Panc1 (cell line): ENCODE data around the gene RABGAP1L. TPM values are rescaled to one million over a fixed set of nuclear protein-coding genes. Genes with fewer than 3 reads are reported as not detected.

Experiments
- ATAC-seq: fragments of 200-7000 bp; cut with Tn5 transposase; 2 replicates; pipeline ENCODE4 v1.9.1; 2020; ENCODE audit warnings: mild to moderate bottlenecking, moderate library complexity
- BruUV-seq: library from RNA; stranded (reverse); fragments of 400-500 nt; replicated peaks from 2 replicates; lab custom pipeline; 2021; lab: Mats Ljungman, UMichigan
- CTCF ChIA-PET: fragments of 300-600 bp; sonication (Branson Sonifier 250); formaldehyde crosslinking; loops from one replicate; lab custom pipeline; 2022; ENCODE audit warnings: antibody characterized with exemption; lab: Charles Lee
- POLR2A ChIA-PET: fragments of 300-600 bp; sonication (Branson Sonifier 250); formaldehyde crosslinking; loops from one replicate; lab custom pipeline; 2022; ENCODE audit warnings: antibody characterized with exemption; lab: Charles Lee
- DNase-seq: peaks from one replicate; pipeline ENCODE4 v3.0.0-alpha.2; 2010; ENCODE audit warnings: low read depth, low spot score
- H3K27ac ChIP-seq: 2 replicates; pipeline ENCODE4 v1.5.1; 2011; ENCODE audit warnings: mild to moderate bottlenecking, low read length, inconsistent platforms
- H3K27me3 ChIP-seq: fragments of 200-500 bp; sonication (Bioruptor generic); 2 replicates; pipeline ENCODE4 v1.6.0; 2014; ENCODE audit warnings: low read length, inconsistent platforms; ENCODE audit not compliant: control insufficient read depth, insufficient read depth
- H3K36me3 ChIP-seq: fragments of 200-500 bp; sonication (Bioruptor generic); 2 replicates; pipeline ENCODE4 v1.5.1; 2014; ENCODE audit warnings: inconsistent platforms, mild to moderate bottlenecking, low read length, moderate library complexity; ENCODE audit not compliant: control insufficient read depth, insufficient read depth
- H3K4me1 ChIP-seq: 2 replicates; pipeline ENCODE4 v1.5.1; 2011; ENCODE audit warnings: inconsistent platforms, mild to moderate bottlenecking, low read length, moderate library complexity; ENCODE audit not compliant: control insufficient read depth, insufficient read depth
- H3K4me3 ChIP-seq, 2 experiments: 2 replicates each; pipeline ENCODE4 v1.5.1; 2011 to 2012; ENCODE audit warnings: low read depth in 2 of 2, low read length in 2 of 2, mild to moderate bottlenecking in 2 of 2, inconsistent platforms in 1 of 2, moderate library complexity in 1 of 2
- H3K9me3 ChIP-seq: fragments of 200-500 bp; sonication (Bioruptor generic); 2 replicates; pipeline ENCODE4 v1.5.1; 2014; ENCODE audit warnings: low read depth, mild to moderate bottlenecking, inconsistent platforms, low read length, moderate library complexity; ENCODE audit not compliant: control insufficient read depth, insufficient read depth
- POLR2AphosphoS5 ChIP-seq: IDR thresholded peaks from 2 replicates; pipeline ENCODE4 v1.6.1; 2012; ENCODE audit warnings: mild to moderate bottlenecking, low read depth, low read length, moderate library complexity
- REST ChIP-seq, 2 experiments: IDR thresholded peaks; 2 replicates each; pipeline ENCODE4 v1.6.1; 2011 to 2012; ENCODE audit warnings: low read depth in 2 of 2, control low read depth in 1 of 2, low read length in 1 of 2, mild to moderate bottlenecking in 1 of 2, moderate library complexity in 1 of 2; ENCODE audit not compliant: insufficient read depth in 1 of 2
- SIN3A ChIP-seq: IDR thresholded peaks from 2 replicates; pipeline ENCODE4 v1.6.1; 2012; ENCODE audit warnings: low read depth, mild to moderate bottlenecking, low read length, moderate library complexity, borderline replicate concordance; ENCODE audit not compliant: insufficient read depth
- TCF7L2 ChIP-seq: IDR thresholded peaks from 2 replicates; pipeline ENCODE4 v1.6.1; 2011; ENCODE audit warnings: mild to moderate bottlenecking, low read depth, low read length, inconsistent platforms
- in situ Hi-C: cut with HindIII; loops from 2 replicates; pipeline ENCODE4 v1.10.0; 2016; ENCODE audit warnings: low sequenced_read_pairs, low pct_unique_long_range_greater_than_20kb
- intact Hi-C: fragments of 100-400 bp; cut with micrococcal nuclease; formaldehyde crosslinking; loops from one replicate; pipeline ENCODE4 v1.10.0; 2022; ENCODE audit not compliant: unreplicated experiment
- total RNA-seq: library from RNA; stranded (reverse); gene quantifications from one replicate; pipeline ENCODE4 v1.2.1, GENCODE V29; 2021; ENCODE audit not compliant: unreplicated experiment
- TF ChIP-seq, protein P1 (sequence below): fragments of 450-650 bp; IDR thresholded peaks from 2 replicates; pipeline ENCODE4 v1.5.1; 2017; ENCODE audit warnings: mild to moderate bottlenecking

Gene RABGAP1L
- total RNA-seq, 1 experiment from 2014 or later: 37.0 TPM

GRCh38 chr1:174712541-174712940 is 553.2 kb downstream of the RABGAP1L start:
- Histone ChIP-seq H3K36me3 (no peaks in the 10 kb centered on the region), H3K27ac (no peak overlapping the region), H3K9me3 (no peaks in the 10 kb centered on the region), H3K27me3 (no peaks in the 10 kb centered on the region), H3K4me3 (no peak overlapping the region), H3K4me1 (no peaks in the 10 kb centered on the region)
- TF ChIP-seq, protein P1, sequence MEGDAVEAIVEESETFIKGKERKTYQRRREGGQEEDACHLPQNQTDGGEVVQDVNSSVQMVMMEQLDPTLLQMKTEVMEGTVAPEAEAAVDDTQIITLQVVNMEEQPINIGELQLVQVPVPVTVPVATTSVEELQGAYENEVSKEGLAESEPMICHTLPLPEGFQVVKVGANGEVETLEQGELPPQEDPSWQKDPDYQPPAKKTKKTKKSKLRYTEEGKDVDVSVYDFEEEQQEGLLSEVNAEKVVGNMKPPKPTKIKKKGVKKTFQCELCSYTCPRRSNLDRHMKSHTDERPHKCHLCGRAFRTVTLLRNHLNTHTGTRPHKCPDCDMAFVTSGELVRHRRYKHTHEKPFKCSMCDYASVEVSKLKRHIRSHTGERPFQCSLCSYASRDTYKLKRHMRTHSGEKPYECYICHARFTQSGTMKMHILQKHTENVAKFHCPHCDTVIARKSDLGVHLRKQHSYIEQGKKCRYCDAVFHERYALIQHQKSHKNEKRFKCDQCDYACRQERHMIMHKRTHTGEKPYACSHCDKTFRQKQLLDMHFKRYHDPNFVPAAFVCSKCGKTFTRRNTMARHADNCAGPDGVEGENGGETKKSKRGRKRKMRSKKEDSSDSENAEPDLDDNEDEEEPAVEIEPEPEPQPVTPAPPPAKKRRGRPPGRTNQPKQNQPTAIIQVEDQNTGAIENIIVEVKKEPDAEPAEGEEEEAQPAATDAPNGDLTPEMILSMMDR: no peak
- no peak for TF ChIP-seq REST (IDR thresholded peaks at IDR 0.05; ENCODE audit: insufficient read depth in 1 of 2, low read depth in 2 of 2, low read length in 1 of 2)
- intact Hi-C loops: no loop called here
- ChIA-PET CTCF (no interaction called here), POLR2A (no interaction called here)
- DNase-seq (no peak), ATAC-seq (no peak)
- no TSS peak for BruUV-seq
- in situ Hi-C loops: no loop called here

DNA sequence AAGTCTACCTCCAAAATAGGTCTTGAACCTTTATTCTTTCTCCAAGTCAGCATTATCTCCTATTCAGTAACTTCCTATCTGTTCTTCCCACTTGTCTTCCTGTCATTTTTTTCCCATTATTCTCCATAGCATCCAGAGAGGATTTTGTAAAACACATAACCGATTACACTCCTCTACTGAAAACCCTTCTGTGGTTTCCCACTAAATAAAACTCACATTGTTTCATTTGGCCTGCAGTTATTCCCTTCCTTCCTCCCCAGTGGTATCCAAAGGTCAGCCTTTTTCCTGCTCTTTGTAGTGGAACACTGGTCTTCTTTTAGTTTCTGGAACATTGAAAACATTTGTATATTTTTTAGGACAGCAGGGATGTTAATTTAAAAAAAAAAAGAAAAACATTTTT is 554.5 kb downstream of the RABGAP1L start:
- no peak for DNase-seq
- no peak for TF ChIP-seq SIN3A
- TF ChIP-seq TCF7L2: no peak
- TF ChIP-seq REST (IDR thresholded peaks at IDR 0.05; ENCODE audit: insufficient read depth in 1 of 2, low read depth in 2 of 2, low read length in 1 of 2): no peak
- TF ChIP-seq POLR2AphosphoS5: no peak
- TF ChIP-seq, protein P1: no peak
- Histone ChIP-seq H3K4me1 (no peaks in the 10 kb centered on the region), H3K36me3 (no peaks in the 10 kb centered on the region), H3K27ac (no peak overlapping the region), H3K4me3 (no peak overlapping the region), H3K9me3 (no peaks in the 10 kb centered on the region), H3K27me3 (no peaks in the 10 kb centered on the region)
- ChIA-PET POLR2A (no interaction called here), CTCF (no interaction called here)
- intact Hi-C loops (no loop called here), in situ Hi-C loops (no loop called here)
- no TSS peak for BruUV-seq
- no peak for ATAC-seq
